Measurements from ENCODE around the gene NRG4. TPM values are rescaled to one million over a fixed set of nuclear protein-coding genes. Genes with fewer than 3 reads are reported as not detected.

The NRG4 gene
- total RNA-seq, 1 donor from 2014 or later = 0.36 TPM

GRCh38 chr15:75961331-75961730 is 50.9 kb downstream of the NRG4 start:
- H3K27me3 Mint-ChIP-seq (ENCODE audit: insufficient read depth, low read depth) = no peaks in the 10 kb centered on the region
- no peaks in the 10 kb centered on the region for H3K27me3 ChIP-seq

DNA sequence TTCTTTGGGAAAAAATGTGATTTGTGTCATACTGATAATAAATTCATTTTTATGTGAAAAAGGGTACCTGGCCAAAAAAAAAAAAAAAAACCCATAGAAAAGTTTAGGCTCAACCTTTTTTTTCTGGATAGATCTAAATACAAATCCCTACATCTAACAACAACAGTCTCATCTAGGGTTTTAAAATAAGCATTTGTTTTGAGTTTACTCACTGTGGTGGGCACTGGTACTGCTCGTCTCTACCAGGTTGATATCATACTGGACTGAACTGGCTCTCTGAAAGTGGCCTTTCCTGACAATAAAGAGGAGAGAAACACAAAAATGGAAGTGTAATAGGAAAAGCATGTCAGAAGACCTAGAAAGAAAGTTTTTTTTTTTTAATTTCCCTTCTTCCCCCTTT is 56.5 kb downstream of the NRG4 start:
- no peaks in the 10 kb centered on the region for H3F3A ChIP-seq (ENCODE audit: low read depth)
- no peak for DNase-seq (ENCODE audit: low spot score)
- H3K9ac ChIP-seq = no peak overlapping the region
- no peak for TF ChIP-seq EZH2phosphoT487 (IDR thresholded peaks at IDR 0.05)
- TF ChIP-seq EZH2 (IDR thresholded peaks at IDR 0.05) = no peak
- TF ChIP-seq, protein P1, sequence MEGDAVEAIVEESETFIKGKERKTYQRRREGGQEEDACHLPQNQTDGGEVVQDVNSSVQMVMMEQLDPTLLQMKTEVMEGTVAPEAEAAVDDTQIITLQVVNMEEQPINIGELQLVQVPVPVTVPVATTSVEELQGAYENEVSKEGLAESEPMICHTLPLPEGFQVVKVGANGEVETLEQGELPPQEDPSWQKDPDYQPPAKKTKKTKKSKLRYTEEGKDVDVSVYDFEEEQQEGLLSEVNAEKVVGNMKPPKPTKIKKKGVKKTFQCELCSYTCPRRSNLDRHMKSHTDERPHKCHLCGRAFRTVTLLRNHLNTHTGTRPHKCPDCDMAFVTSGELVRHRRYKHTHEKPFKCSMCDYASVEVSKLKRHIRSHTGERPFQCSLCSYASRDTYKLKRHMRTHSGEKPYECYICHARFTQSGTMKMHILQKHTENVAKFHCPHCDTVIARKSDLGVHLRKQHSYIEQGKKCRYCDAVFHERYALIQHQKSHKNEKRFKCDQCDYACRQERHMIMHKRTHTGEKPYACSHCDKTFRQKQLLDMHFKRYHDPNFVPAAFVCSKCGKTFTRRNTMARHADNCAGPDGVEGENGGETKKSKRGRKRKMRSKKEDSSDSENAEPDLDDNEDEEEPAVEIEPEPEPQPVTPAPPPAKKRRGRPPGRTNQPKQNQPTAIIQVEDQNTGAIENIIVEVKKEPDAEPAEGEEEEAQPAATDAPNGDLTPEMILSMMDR (IDR thresholded peaks at IDR 0.05) = no peak
- H3K4me1 ChIP-seq = no peaks in the 10 kb centered on the region
- no peak overlapping the region for H3K27ac ChIP-seq
- H4K20me1 ChIP-seq (ENCODE audit: low read depth) = no peaks in the 10 kb centered on the region
- no peak overlapping the region for H2AFZ ChIP-seq (replicated peaks)
- H3K9me3 ChIP-seq (ENCODE audit: low read depth) = no peaks in the 10 kb centered on the region
- no peaks in the 10 kb centered on the region for H3K79me2 ChIP-seq (ENCODE audit: low read depth)
- no peaks in the 10 kb centered on the region for H3K9me3 Mint-ChIP-seq
- H3K36me3 ChIP-seq = no peaks in the 10 kb centered on the region
- H3K27me3 Mint-ChIP-seq (ENCODE audit: insufficient read depth, low read depth) = no peaks in the 10 kb centered on the region
- no peaks in the 10 kb centered on the region for H3K4me1 Mint-ChIP-seq
- no peak overlapping the region for H3K27ac Mint-ChIP-seq
- no peak overlapping the region for H3K4me3 Mint-ChIP-seq
- no peaks in the 10 kb centered on the region for H3K27me3 ChIP-seq
- no peak overlapping the region for H3K4me3 ChIP-seq
- no peak overlapping the region for H3K4me2 ChIP-seq
- H3K36me3 Mint-ChIP-seq = no peaks in the 10 kb centered on the region

More at GRCh38 chr15:75961331-75961730, 50.9 kb downstream of the NRG4 start:
- H3F3A ChIP-seq (ENCODE audit: low read depth) = no peaks in the 10 kb centered on the region
- no peak overlapping the region for H3K4me2 ChIP-seq
- H3K79me2 ChIP-seq (ENCODE audit: low read depth) = no peaks in the 10 kb centered on the region
- no peaks in the 10 kb centered on the region for H3K36me3 ChIP-seq
- no peak overlapping the region for H3K4me3 Mint-ChIP-seq
- no peaks in the 10 kb centered on the region for H3K36me3 Mint-ChIP-seq
- H3K4me1 Mint-ChIP-seq = no peaks in the 10 kb centered on the region
- H4K20me1 ChIP-seq (ENCODE audit: low read depth) = no peaks in the 10 kb centered on the region
- H3K9me3 ChIP-seq (ENCODE audit: low read depth) = no peaks in the 10 kb centered on the region
- no peak overlapping the region for H3K27ac Mint-ChIP-seq
- H3K4me3 ChIP-seq = no peak overlapping the region
- no peak overlapping the region for H2AFZ ChIP-seq (replicated peaks)
- no peaks in the 10 kb centered on the region for H3K9me3 Mint-ChIP-seq
- no peak overlapping the region for H3K27ac ChIP-seq
- no peak for DNase-seq (ENCODE audit: low spot score)
- no peak overlapping the region for H3K9ac ChIP-seq
- H3K4me1 ChIP-seq = no peaks in the 10 kb centered on the region
- TF ChIP-seq EZH2 (IDR thresholded peaks at IDR 0.05) = no peak

DNA sequence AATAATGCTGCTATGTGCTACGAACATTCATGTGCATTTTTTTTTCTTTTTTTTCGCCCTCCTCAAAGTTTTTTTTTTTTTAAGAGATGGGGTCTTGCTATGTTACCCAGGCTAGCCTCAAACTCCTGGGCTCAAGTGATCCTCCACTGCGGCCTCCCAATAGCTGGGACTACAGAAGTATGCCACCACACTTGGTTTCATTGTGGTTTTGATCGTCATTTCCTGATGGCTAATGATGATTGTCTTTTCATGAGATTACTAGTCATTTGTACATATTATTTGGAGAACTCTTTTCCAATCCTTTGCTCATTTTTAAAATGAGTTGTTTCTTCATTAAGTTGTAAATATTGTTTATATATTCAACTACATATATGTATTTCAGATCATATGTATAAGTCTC is 59.7 kb downstream of the NRG4 start:
- Mint-ChIP-seq H3K9me3 (no peaks in the 10 kb centered on the region), H3K4me1 (no peaks in the 10 kb centered on the region), H3K36me3 (no peaks in the 10 kb centered on the region), H3K27ac (no peak overlapping the region), H3K27me3 (ENCODE audit: insufficient read depth, low read depth) (no peaks in the 10 kb centered on the region), H3K4me3 (no peak overlapping the region)
- no peaks in the 10 kb centered on the region for H4K20me1 ChIP-seq (ENCODE audit: low read depth)
- H3K9me3 ChIP-seq (ENCODE audit: low read depth) = no peaks in the 10 kb centered on the region
- TF ChIP-seq, protein P1 (IDR thresholded peaks at IDR 0.05) = no peak
- TF ChIP-seq EZH2 (IDR thresholded peaks at IDR 0.05) (no peak), EZH2phosphoT487 (IDR thresholded peaks at IDR 0.05) (no peak)
- H3K79me2 ChIP-seq (ENCODE audit: low read depth) = no peaks in the 10 kb centered on the region
- H3K4me2 ChIP-seq = no peak overlapping the region
- no peaks in the 10 kb centered on the region for H3K27me3 ChIP-seq
- no peak overlapping the region for H2AFZ ChIP-seq (replicated peaks)
- H3F3A ChIP-seq (ENCODE audit: low read depth) = no peaks in the 10 kb centered on the region
- no peaks in the 10 kb centered on the region for H3K4me1 ChIP-seq
- H3K4me3 ChIP-seq = no peak overlapping the region
- H3K9ac ChIP-seq = no peak overlapping the region
- DNase-seq (ENCODE audit: low spot score) = no peak
- no peak overlapping the region for H3K27ac ChIP-seq
- H3K36me3 ChIP-seq = no peaks in the 10 kb centered on the region

GRCh38 chr15:75948761-75949296 is 63.4 kb downstream of the NRG4 start:
- no peak for TF ChIP-seq EZH2 (IDR thresholded peaks at IDR 0.05)
- TF ChIP-seq, protein P1 (IDR thresholded peaks at IDR 0.05) = no peak
- TF ChIP-seq EZH2phosphoT487 (IDR thresholded peaks at IDR 0.05) = no peak
- Mint-ChIP-seq H3K27ac (no peak overlapping the region), H3K4me3 (no peak overlapping the region), H3K9me3 (peaks cover 5% of the 10 kb centered on the region), H3K36me3 (no peaks in the 10 kb centered on the region), H3K4me1 (no peaks in the 10 kb centered on the region), H3K27me3 (ENCODE audit: insufficient read depth, low read depth) (no peaks in the 10 kb centered on the region)
- no peaks in the 10 kb centered on the region for H3K9me3 ChIP-seq (ENCODE audit: low read depth)
- H3K79me2 ChIP-seq (ENCODE audit: low read depth) = no peaks in the 10 kb centered on the region
- no peaks in the 10 kb centered on the region for H3F3A ChIP-seq (ENCODE audit: low read depth)
- no peaks in the 10 kb centered on the region for H3K4me1 ChIP-seq
- H2AFZ ChIP-seq (replicated peaks) = no peak overlapping the region
- H3K4me2 ChIP-seq = no peak overlapping the region
- H3K4me3 ChIP-seq = no peak overlapping the region
- no peaks in the 10 kb centered on the region for H3K36me3 ChIP-seq
- H3K27me3 ChIP-seq = no peaks in the 10 kb centered on the region
- H3K9ac ChIP-seq = no peak overlapping the region
- H3K27ac ChIP-seq = no peak overlapping the region
- no peak for DNase-seq (ENCODE audit: low spot score)
- no peaks in the 10 kb centered on the region for H4K20me1 ChIP-seq (ENCODE audit: low read depth)
